H1 (cell line): ENCODE results near the gene CORO7. TPM values are rescaled to one million over a fixed set of nuclear protein-coding genes. Genes with fewer than 3 reads are reported as not detected.

Experiments
- CTCF ChIA-PET: fragments of 300-600 bp; sonication (Branson Sonifier 250); formaldehyde crosslinking; loops from one replicate; lab custom pipeline; 2021; ENCODE audit not compliant: partially characterized antibody; lab: Charles Lee
- POLR2A ChIA-PET: fragments of 300-600 bp; sonication (Branson Sonifier 250); formaldehyde crosslinking; loops from one replicate; lab custom pipeline; 2021; ENCODE audit warnings: inconsistent platforms; ENCODE audit not compliant: partially characterized antibody; lab: Charles Lee
- DNase-seq, 2 experiments: peaks; one replicate each; pipeline versions ENCODE4 v3.0.0 to v3.0.0-alpha.2; 2010 to 2022; ENCODE audit warnings: low spot score in 2 of 2, low read depth in 1 of 2, mixed read lengths in 1 of 2
- FAIRE-seq: peaks from 2 replicates; lab custom pipeline; 2011; peaks lifted over from hg19 to GRCh38; lab: Jason Lieb, UNC
- H2AFZ ChIP-seq: 2 replicates; pipeline ENCODE4 v1.8.1; 2012; ENCODE audit warnings: low read length, inconsistent platforms
- H2AK5ac ChIP-seq: 2 replicates; pipeline ENCODE4 v1.6.1; 2013; ENCODE audit warnings: low read depth, low read length
- H2BK120ac ChIP-seq: replicated peaks from 2 replicates; pipeline ENCODE3; 2013; ENCODE audit warnings: low read depth, low read length, inconsistent platforms
- H2BK12ac ChIP-seq: 2 replicates; pipeline ENCODE4 v1.6.1; 2013; ENCODE audit warnings: low read depth, low read length
- H2BK15ac ChIP-seq: 2 replicates; pipeline ENCODE4 v1.6.1; 2013; ENCODE audit warnings: low read length
- H2BK20ac ChIP-seq: 2 replicates; pipeline ENCODE4 v1.6.1; 2013; ENCODE audit warnings: low read length
- H2BK5ac ChIP-seq: 2 replicates; pipeline ENCODE4 v1.6.1; 2013; ENCODE audit warnings: low read depth, low read length
- H3K14ac ChIP-seq: 2 replicates; pipeline ENCODE4 v1.6.1; 2013; ENCODE audit warnings: inconsistent platforms; ENCODE audit not compliant: insufficient read length
- H3K18ac ChIP-seq: 2 replicates; pipeline ENCODE4 v1.6.1; 2013; ENCODE audit warnings: low read length; ENCODE audit errors: extremely low read depth
- H3K23ac ChIP-seq: 2 replicates; pipeline ENCODE4 v1.6.1; 2013; ENCODE audit warnings: inconsistent platforms; ENCODE audit not compliant: insufficient read length
- H3K23me2 ChIP-seq: 2 replicates; pipeline ENCODE4 v1.6.1; 2013; ENCODE audit warnings: low read depth, low read length
- H3K27ac ChIP-seq: 2 replicates; pipeline ENCODE4 v1.6.1; 2011; ENCODE audit warnings: low read depth, low read length, inconsistent platforms
- H3K27me3 ChIP-seq, 4 experiments: replicated peaks in 1 of 4; 1 replicate in 1 of 4; 2 replicates in 3 of 4; pipeline versions ENCODE4 v1.6.1 to v1.8.1; 2011 to 2013; ENCODE audit warnings: low read length in 3 of 4, mild to moderate bottlenecking in 3 of 4, inconsistent platforms in 2 of 4, mixed read lengths in 2 of 4, moderate library complexity in 1 of 4; ENCODE audit not compliant: control insufficient read depth in 3 of 4, insufficient read depth in 3 of 4; ENCODE audit errors: extremely low read depth in 1 of 4
- H3K36me3 ChIP-seq, 4 experiments: 2 replicates each; pipeline versions ENCODE4 v1.6.1 to v1.8.1; 2011 to 2013; ENCODE audit warnings: mild to moderate bottlenecking in 4 of 4, low read length in 3 of 4, moderate library complexity in 2 of 4, control low read depth in 1 of 4, inconsistent platforms in 1 of 4; ENCODE audit not compliant: insufficient read depth in 4 of 4, control insufficient read depth in 2 of 4
- H3K4ac ChIP-seq: replicated peaks from 2 replicates; pipeline ENCODE3; 2013; ENCODE audit warnings: low read length, low read depth, mixed read lengths, inconsistent platforms; ENCODE audit not compliant: insufficient read length
- H3K4me1 ChIP-seq, 4 experiments: replicated peaks in 1 of 4; 1 replicate in 1 of 4; 2 replicates in 3 of 4; pipeline versions ENCODE4 v1.6.1 to v1.8.1; 2011 to 2013; ENCODE audit warnings: low read length in 3 of 4, inconsistent platforms in 2 of 4, mixed read lengths in 1 of 4; ENCODE audit not compliant: insufficient read depth in 4 of 4, control insufficient read depth in 3 of 4
- H3K4me2 ChIP-seq, 2 experiments: 2 replicates each; pipeline versions ENCODE4 v1.6.1 to v1.8.1; 2011 to 2013; ENCODE audit warnings: low read depth in 2 of 2, low read length in 2 of 2, control low read depth in 1 of 2, inconsistent platforms in 1 of 2, mild to moderate bottlenecking in 1 of 2; ENCODE audit not compliant: insufficient read depth in 1 of 2
- H3K4me3 ChIP-seq, 4 experiments: fragments of 200-600, 300-600 bp in 1 of 4; sonication (generic), shearing (Covaris generic), sonication (Bioruptor Twin) in 1 of 4; 2 replicates each; pipeline versions ENCODE4 v1.5.1 to v1.8.1; 2011 to 2016; ENCODE audit warnings: low read length in 4 of 4, low read depth in 3 of 4, control low read depth in 2 of 4, inconsistent platforms in 2 of 4, mild to moderate bottlenecking in 2 of 4, mixed read lengths in 1 of 4, moderate library complexity in 1 of 4; ENCODE audit not compliant: insufficient read depth in 2 of 4; ENCODE audit errors: extremely low read depth in 1 of 4
- H3K56ac ChIP-seq: replicated peaks from 2 replicates; pipeline ENCODE3; 2013; ENCODE audit warnings: low read depth, mild to moderate bottlenecking, mixed read lengths, low read length, inconsistent platforms; ENCODE audit not compliant: insufficient read length
- H3K79me1 ChIP-seq: 2 replicates; pipeline ENCODE4 v1.6.1; 2013; ENCODE audit warnings: low read depth, low read length, control low read depth
- H3K79me2 ChIP-seq, 2 experiments: 2 replicates each; pipeline versions ENCODE4 v1.6.1 to v1.8.1; 2012 to 2013; ENCODE audit warnings: low read length in 2 of 2, mild to moderate bottlenecking in 2 of 2, inconsistent platforms in 1 of 2; ENCODE audit not compliant: insufficient read depth in 2 of 2, control insufficient read depth in 1 of 2
- H3K9ac ChIP-seq, 4 experiments: replicated peaks in 1 of 4; 1 replicate in 1 of 4; 2 replicates in 3 of 4; pipeline versions ENCODE4 v1.6.1 to v1.8.1; 2011 to 2013; ENCODE audit warnings: low read depth in 3 of 4, low read length in 3 of 4, control low read depth in 2 of 4, mild to moderate bottlenecking in 2 of 4, moderate library complexity in 2 of 4, inconsistent platforms in 1 of 4; ENCODE audit errors: extremely low read depth in 1 of 4
- H3K9me3 ChIP-seq, 2 experiments: 2 replicates each; pipeline versions ENCODE4 v1.6.1 to v1.8.1; 2012 to 2013; ENCODE audit warnings: mild to moderate bottlenecking in 2 of 2, moderate library complexity in 2 of 2, control low read depth in 1 of 2, inconsistent platforms in 1 of 2, low read depth in 1 of 2, low read length in 1 of 2, mixed read lengths in 1 of 2; ENCODE audit not compliant: insufficient read depth in 2 of 2
- H4K20me1 ChIP-seq, 2 experiments: replicated peaks in 1 of 2; 2 replicates each; pipeline versions ENCODE3 to v1.8.1; 2011 to 2013; ENCODE audit warnings: inconsistent platforms in 2 of 2, low read length in 2 of 2, mild to moderate bottlenecking in 1 of 2; ENCODE audit not compliant: insufficient read depth in 2 of 2, control insufficient read depth in 1 of 2
- H4K5ac ChIP-seq: 2 replicates; pipeline ENCODE4 v1.6.1; 2013; ENCODE audit warnings: low read length, low read depth, mixed read lengths, inconsistent platforms; ENCODE audit not compliant: insufficient read length
- H4K8ac ChIP-seq: 2 replicates; pipeline ENCODE4 v1.8.0; 2013; ENCODE audit warnings: mild to moderate bottlenecking, moderate library complexity, low read length, inconsistent platforms; ENCODE audit not compliant: insufficient read depth; ENCODE audit errors: extremely low read depth
- H4K91ac ChIP-seq: replicated peaks from 2 replicates; pipeline ENCODE3; 2013; ENCODE audit warnings: low read length, mixed read lengths, inconsistent platforms; ENCODE audit not compliant: insufficient read length
- CBX5 ChIP-seq: fragments of 300-800, 300-1000 bp; sonication (generic); IDR thresholded peaks from 2 replicates; pipeline ENCODE4 v1.7.1; 2016; ENCODE audit warnings: antibody characterized with exemption, low read length, low read depth
- CTBP2 ChIP-seq: IDR thresholded peaks from 2 replicates; pipeline ENCODE4 v1.7.0; 2011; ENCODE audit warnings: borderline replicate concordance, mild to moderate bottlenecking, moderate library complexity, mixed read lengths, low read length; ENCODE audit not compliant: insufficient read depth, insufficient read length
- PHF8 ChIP-seq: fragments of 200-600 bp; sonication (generic); conservative IDR thresholded peaks from 2 replicates; pipeline ENCODE4 v1.7.1; 2012; ENCODE audit warnings: low read depth, mild to moderate bottlenecking, inconsistent platforms, low read length, moderate library complexity
- RAD21 ChIP-seq, 2 experiments: IDR thresholded peaks in 1 of 2; conservative IDR thresholded peaks in 1 of 2; 2 replicates each; pipeline ENCODE4 v1.6.1; 2011; ENCODE audit warnings: low read depth in 2 of 2, low read length in 2 of 2, improper control_type of control experiment in 1 of 2, inconsistent platforms in 1 of 2, mild to moderate bottlenecking in 1 of 2, moderate library complexity in 1 of 2
- SP4 ChIP-seq: IDR thresholded peaks from 2 replicates; pipeline ENCODE4 v1.6.1; 2012; ENCODE audit warnings: low read length, inconsistent platforms
- TCF12 ChIP-seq: IDR thresholded peaks from 2 replicates; pipeline ENCODE4 v1.6.1; 2011; ENCODE audit warnings: low read depth, mild to moderate bottlenecking, low read length
- YY1 ChIP-seq: IDR thresholded peaks from 2 replicates; pipeline ENCODE4 v1.6.1; 2011; ENCODE audit warnings: low read depth, mild to moderate bottlenecking, low read length
- WGBS, 2 experiments: shearing (Covaris generic) in 1 of 2; methylation state at CpG; one replicate each; pipeline versions ENCODE4 v1.1.6 to v1.1.7; 2013 to 2015; ENCODE audit warnings: low lambda C conversion rate in 2 of 2, mixed read lengths in 2 of 2, inconsistent platforms in 1 of 2, low coverage in 1 of 2, missing lambda C conversion rate in 1 of 2; ENCODE audit not compliant: insufficient replicate concordance in 2 of 2, insufficient coverage in 1 of 2, insufficient read length in 1 of 2; ENCODE audit errors: extremely low coverage in 1 of 2, missing lambda C conversion rate in 1 of 2; 5-methylcytosine and 5-hydroxymethylcytosine counted together
- polyA plus RNA-seq, 7 experiments: library from polyadenylated mRNA; depleted of rRNA in 3 of 7; stranded (reverse) in 5 of 7; unstranded in 2 of 7; fragments of >200 nt in 5 of 7; fragments of 200-250 nt in 2 of 7; gene quantifications; 1 replicate in 5 of 7; 2 replicates in 1 of 7; 4 replicates in 1 of 7; pipeline versions ENCODE4 v1.2.1 to v1.2.3, GENCODE V29; 2011 to 2013; ENCODE audit warnings: missing spikeins in 2 of 7, mixed read lengths in 2 of 7
- total RNA-seq: library from RNA; stranded (reverse); fragmentation: NEBNext Ultra II Directional; extraction: Animal tissue kit (Norgen Biotek cat#: 25700); gene quantifications from 2 replicates; pipeline ENCODE4 v1.2.1, GENCODE V29; 2021

CORO7 gene
- total and polyA plus RNA-seq, 2 of the 8 experiments (the other 6 are each of a cell fraction or from before 2014, with no cell fraction given): 25.2 to 29.8 TPM

- peaks cover 4 to 46% (median 38%) of the 10 kb centered on the region in 4 experiments for H3K4me1 ChIP-seq
- no peak overlapping the region for H3K14ac ChIP-seq
- H3K18ac ChIP-seq: peak overlapping the region; percentile 10; the same call in 1 of the 2 replicates
- no peak overlapping the region for H2BK15ac ChIP-seq
- H2BK5ac ChIP-seq: no peak overlapping the region
- H2BK12ac ChIP-seq: no peak overlapping the region
- H3K4me2 ChIP-seq: peak overlapping the region; percentile 87 to 90
- peaks cover 4% of the 10 kb centered on the region for H3K79me1 ChIP-seq
- H3K23me2 ChIP-seq: peaks cover 6% of the 10 kb centered on the region; the same call in 1 of the 2 replicates
- peak overlapping the region; percentile 54 to 78 (median 59) for H3K4me3 ChIP-seq
- H3K23ac ChIP-seq: no peak overlapping the region
- peaks cover 0 to 3% (median under 1%) of the 10 kb centered on the region in 4 experiments; a peak in 2 of 7 replicates for H3K27me3 ChIP-seq
- ChIA-PET CTCF (interaction anchor here (0.5 to 24.8 kb wide), 4 partner anchors 12 to 686 kb away, joined by 3 to 659 read pairs (median 104); no protein-coding TSS in a partner anchor), POLR2A (interaction anchor here (0.6 to 11.7 kb wide), 11 partner anchors 7 to 99 kb away, joined by 3 to 223 read pairs (median 5); partner anchors contain the start of genes CORO7, PAM16 and TFAP4)
- no peaks in the 10 kb centered on the region for H3K36me3 ChIP-seq
- no peak overlapping the region for H3K27ac ChIP-seq
- no peak overlapping the region for H4K5ac ChIP-seq
- FAIRE-seq (no peak), DNase-seq (no peak)
- H4K91ac ChIP-seq: no peak overlapping the region
- H3K56ac ChIP-seq: no peak overlapping the region
- H3K9me3 ChIP-seq: no peaks in the 10 kb centered on the region
- H3K4ac ChIP-seq: no peak overlapping the region
- no peak overlapping the region for H4K8ac ChIP-seq
- H2AFZ ChIP-seq: no peak overlapping the region
- no peak for TF ChIP-seq RAD21 (IDR thresholded peaks at IDR 0.05 in 1 of 2, conservative IDR thresholded peaks at IDR 0.05 in 1 of 2; ENCODE audit: low read depth in 2 of 2, low read length in 2 of 2)
- TF ChIP-seq TCF12: no peak
- no peak for TF ChIP-seq SP4
- TF ChIP-seq CTBP2: no peak
- peak; percentile 29; the same call in 1 of the 2 replicates for TF ChIP-seq PHF8
- no peak for TF ChIP-seq CBX5
- no peak for TF ChIP-seq YY1
- H2AK5ac ChIP-seq: no peak overlapping the region
- H2BK20ac ChIP-seq: no peak overlapping the region
- 11% methylated on average over 17 of the region's 43 CpGs; no CpG with 5 or more reads in 1 of the 2 experiments for WGBS, 2 experiments
- peaks cover 0 to 11% of the 10 kb centered on the region in 2 experiments; a peak in 1 of 4 replicates for H3K79me2 ChIP-seq
- no peak overlapping the region for H2BK120ac ChIP-seq
- peaks cover 4 to 20% of the 10 kb centered on the region in 2 experiments for H4K20me1 ChIP-seq
- peak overlapping the region in 2 of 4 experiments; percentile 6 to 64; a peak in 4 of 7 replicates for H3K9ac ChIP-seq
These were observed 44.3 kb downstream of the CORO7 start for GRCh38 chr16:4372001-4372577.
